Measurements from ENCODE around the gene NUDT5. TPM values are rescaled to one million over a fixed set of nuclear protein-coding genes. Genes with fewer than 3 reads are reported as not detected.

The NUDT5 gene
- total RNA-seq, 1 donor from 2014 or later: 68.4 TPM

DNA sequence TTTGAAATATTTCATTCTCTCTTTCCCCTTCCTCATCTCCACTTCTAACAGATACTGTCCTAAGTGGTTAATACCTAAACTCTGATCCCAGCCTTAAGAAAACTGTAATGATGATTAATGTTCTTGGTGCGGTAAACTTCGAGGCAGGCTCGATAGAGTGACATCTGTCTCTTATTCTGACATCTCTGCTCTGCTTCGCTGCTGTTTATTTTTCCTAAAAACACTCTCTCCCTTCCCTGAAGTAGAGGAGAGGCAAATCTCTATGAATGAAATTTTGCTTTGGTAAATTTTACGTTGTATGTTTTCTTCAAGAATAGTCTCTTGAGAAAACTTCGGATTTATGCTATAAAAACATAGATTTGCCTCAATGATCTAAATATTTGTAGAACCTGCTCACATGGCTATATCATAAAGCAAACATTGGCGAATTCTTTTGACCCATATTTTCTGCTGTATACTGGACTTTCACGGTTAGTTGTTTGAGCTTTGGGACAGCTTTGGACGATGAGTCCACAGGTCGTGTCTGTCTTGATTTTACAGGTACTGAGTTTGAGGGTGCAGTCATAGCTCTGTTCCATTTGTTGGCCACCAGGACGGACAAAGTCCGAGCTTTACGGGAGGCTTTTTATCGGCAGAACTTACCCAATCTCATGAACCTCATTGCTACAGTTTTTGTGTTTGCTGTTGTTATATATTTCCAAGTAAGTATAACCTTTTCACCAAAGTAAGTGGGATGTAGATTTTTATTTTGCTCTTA is 39.1 kb downstream of the NUDT5 start:
- TF ChIP-seq, protein P1, sequence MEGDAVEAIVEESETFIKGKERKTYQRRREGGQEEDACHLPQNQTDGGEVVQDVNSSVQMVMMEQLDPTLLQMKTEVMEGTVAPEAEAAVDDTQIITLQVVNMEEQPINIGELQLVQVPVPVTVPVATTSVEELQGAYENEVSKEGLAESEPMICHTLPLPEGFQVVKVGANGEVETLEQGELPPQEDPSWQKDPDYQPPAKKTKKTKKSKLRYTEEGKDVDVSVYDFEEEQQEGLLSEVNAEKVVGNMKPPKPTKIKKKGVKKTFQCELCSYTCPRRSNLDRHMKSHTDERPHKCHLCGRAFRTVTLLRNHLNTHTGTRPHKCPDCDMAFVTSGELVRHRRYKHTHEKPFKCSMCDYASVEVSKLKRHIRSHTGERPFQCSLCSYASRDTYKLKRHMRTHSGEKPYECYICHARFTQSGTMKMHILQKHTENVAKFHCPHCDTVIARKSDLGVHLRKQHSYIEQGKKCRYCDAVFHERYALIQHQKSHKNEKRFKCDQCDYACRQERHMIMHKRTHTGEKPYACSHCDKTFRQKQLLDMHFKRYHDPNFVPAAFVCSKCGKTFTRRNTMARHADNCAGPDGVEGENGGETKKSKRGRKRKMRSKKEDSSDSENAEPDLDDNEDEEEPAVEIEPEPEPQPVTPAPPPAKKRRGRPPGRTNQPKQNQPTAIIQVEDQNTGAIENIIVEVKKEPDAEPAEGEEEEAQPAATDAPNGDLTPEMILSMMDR (IDR thresholded peaks at IDR 0.05; ENCODE audit: insufficient read depth, low read length, severe bottlenecking): no peak
- FAIRE-seq (no peak), DNase-seq (ENCODE audit: low read depth) (no peak)
- H3K27me3 ChIP-seq (ENCODE audit: control insufficient read depth, insufficient read depth, low read length): no peaks in the 10 kb centered on the region
- no peak overlapping the region for H3K4me3 ChIP-seq (ENCODE audit: low read depth, low read length)
- peaks cover 7% of the 10 kb centered on the region for H3K36me3 ChIP-seq (ENCODE audit: control insufficient read depth, insufficient read depth, low read length)

DNA sequence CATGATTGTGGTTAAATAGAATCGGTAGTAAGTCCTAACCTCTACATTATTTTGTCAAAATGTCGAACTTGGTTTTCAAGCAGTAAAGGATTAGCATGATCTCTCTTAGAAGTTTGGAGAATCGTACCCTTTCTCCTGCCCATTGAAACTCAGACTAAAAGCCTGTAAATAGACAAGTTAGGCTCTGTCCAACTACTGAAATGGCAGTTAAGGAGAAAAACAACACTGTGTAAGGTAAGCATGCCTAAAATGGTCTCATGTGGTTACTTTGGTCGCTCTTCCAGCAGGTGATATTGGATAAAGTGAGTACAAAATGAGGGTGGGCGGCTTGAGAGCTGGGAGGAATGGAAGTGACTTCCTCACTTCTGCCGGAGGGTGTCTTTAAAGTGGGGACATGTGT is 41.2 kb downstream of the NUDT5 start:
- FAIRE-seq (no peak), DNase-seq (ENCODE audit: low read depth) (no peak)
- TF ChIP-seq, protein P1 (IDR thresholded peaks at IDR 0.05; ENCODE audit: insufficient read depth, low read length, severe bottlenecking): no peak
- no peaks in the 10 kb centered on the region for H3K27me3 ChIP-seq (ENCODE audit: control insufficient read depth, insufficient read depth, low read length)
- no peak overlapping the region for H3K4me3 ChIP-seq (ENCODE audit: low read depth, low read length)
- H3K36me3 ChIP-seq (ENCODE audit: control insufficient read depth, insufficient read depth, low read length): peaks cover 4% of the 10 kb centered on the region

DNA sequence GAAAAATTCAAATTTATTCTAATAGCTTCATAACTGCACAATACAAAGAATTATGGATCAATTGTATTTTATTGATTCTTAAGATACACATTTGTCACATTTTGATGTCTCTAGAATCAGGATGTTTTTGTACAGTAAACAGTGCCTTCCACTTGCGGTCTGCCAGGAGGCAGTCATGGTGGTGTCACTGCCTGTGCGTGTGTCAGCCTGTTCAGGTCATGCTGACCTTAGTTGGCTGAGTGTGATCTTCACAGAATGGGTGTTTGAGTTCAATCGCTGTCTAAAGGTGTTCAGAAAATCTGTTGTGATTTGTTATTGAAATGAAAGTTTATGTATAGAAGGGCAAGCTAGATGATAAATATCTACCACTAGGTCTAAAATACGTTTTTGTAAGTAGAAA is 45.5 kb downstream of the NUDT5 start:
- peaks cover 1% of the 10 kb centered on the region for H3K36me3 ChIP-seq (ENCODE audit: control insufficient read depth, insufficient read depth, low read length)
- FAIRE-seq: no peak
- no peaks in the 10 kb centered on the region for H3K27me3 ChIP-seq (ENCODE audit: control insufficient read depth, insufficient read depth, low read length)
- H3K4me3 ChIP-seq (ENCODE audit: low read depth, low read length): no peak overlapping the region
- TF ChIP-seq, protein P1 (IDR thresholded peaks at IDR 0.05; ENCODE audit: insufficient read depth, low read length, severe bottlenecking): no peak
- peak; percentile 71 for DNase-seq (ENCODE audit: low read depth)

DNA sequence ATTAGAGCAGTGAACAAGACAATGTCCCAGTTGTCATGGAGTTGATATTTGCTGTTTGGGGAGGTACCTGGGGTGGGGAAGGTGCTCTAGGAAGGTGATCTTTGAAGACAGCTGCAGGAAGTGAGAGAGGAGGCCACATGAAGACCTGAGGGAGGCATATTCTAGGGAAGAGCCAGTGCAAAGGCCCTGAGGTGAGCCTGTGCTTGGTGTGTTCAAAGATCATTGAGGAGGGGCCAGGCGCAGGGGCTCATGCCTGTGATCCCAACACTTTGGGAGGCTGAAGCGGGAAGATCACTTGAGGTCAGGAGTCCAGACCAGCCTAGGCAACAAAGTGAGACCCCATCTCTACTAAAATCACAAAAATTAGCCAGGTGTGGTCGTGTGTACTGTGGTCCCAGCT is 51.2 kb downstream of the NUDT5 start:
- no peaks in the 10 kb centered on the region for H3K27me3 ChIP-seq (ENCODE audit: control insufficient read depth, insufficient read depth, low read length)
- peaks cover 8% of the 10 kb centered on the region for H3K36me3 ChIP-seq (ENCODE audit: control insufficient read depth, insufficient read depth, low read length)
- FAIRE-seq: no peak
- TF ChIP-seq, protein P1 (IDR thresholded peaks at IDR 0.05; ENCODE audit: insufficient read depth, low read length, severe bottlenecking): no peak
- no peak for DNase-seq (ENCODE audit: low read depth)
- H3K4me3 ChIP-seq (ENCODE audit: low read depth, low read length): no peak overlapping the region

DNA sequence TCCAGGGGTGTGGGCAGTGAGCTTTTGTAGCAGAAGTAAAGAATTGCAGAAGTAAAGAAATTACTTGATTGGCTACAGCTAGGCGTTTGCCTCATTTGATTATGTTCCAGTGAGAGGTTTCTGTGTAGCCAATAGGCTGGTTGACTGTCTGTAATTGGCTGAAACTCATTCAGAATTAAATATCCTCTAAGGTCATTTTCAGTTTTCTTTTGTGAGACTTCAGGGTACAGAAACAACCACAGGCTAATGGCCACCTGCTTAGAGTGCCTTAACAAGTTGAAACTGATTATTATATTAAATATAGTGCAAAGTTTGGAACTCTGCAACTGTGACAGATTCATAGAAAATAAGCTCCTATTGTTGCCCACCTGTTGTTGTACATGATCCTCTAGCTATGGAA is 55.7 kb downstream of the NUDT5 start:
- FAIRE-seq (no peak), DNase-seq (ENCODE audit: low read depth) (no peak)
- H3K36me3 ChIP-seq (ENCODE audit: control insufficient read depth, insufficient read depth, low read length): peaks cover 10% of the 10 kb centered on the region
- TF ChIP-seq, protein P1 (IDR thresholded peaks at IDR 0.05; ENCODE audit: insufficient read depth, low read length, severe bottlenecking): no peak
- no peaks in the 10 kb centered on the region for H3K27me3 ChIP-seq (ENCODE audit: control insufficient read depth, insufficient read depth, low read length)
- no peak overlapping the region for H3K4me3 ChIP-seq (ENCODE audit: low read depth, low read length)

DNA sequence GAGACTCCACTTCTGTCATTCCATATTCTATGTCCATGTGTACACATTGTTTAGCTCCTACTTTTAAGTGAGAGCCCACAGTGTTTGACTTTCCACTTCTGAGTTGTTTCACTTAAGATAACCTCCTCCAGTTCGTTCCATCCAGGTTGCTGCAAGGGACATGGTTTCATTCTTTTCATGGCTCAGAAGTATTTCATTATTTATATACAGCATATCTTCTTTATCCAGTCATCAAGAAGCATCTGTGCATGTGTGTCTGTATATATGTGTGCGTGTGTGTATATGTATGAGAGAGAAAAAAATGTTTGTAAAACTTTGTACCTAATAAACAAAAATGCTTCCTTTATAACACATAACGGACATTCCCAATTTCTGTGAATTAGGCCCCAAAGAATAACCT is 60.1 kb downstream of the NUDT5 start:
- peaks cover 4% of the 10 kb centered on the region for H3K36me3 ChIP-seq (ENCODE audit: control insufficient read depth, insufficient read depth, low read length)

More for the DNA sequence above, 60.1 kb downstream of the NUDT5 start:
- TF ChIP-seq, protein P1 (IDR thresholded peaks at IDR 0.05; ENCODE audit: insufficient read depth, low read length, severe bottlenecking): no peak
- no peak overlapping the region for H3K4me3 ChIP-seq (ENCODE audit: low read depth, low read length)
- no peak for DNase-seq (ENCODE audit: low read depth)
- no peaks in the 10 kb centered on the region for H3K27me3 ChIP-seq (ENCODE audit: control insufficient read depth, insufficient read depth, low read length)
- FAIRE-seq: no peak
